ENCODE measurements around the gene INVS.

GRCh38 chr9:100208673-100209072 lies 109.6 kb downstream of the INVS start:
- TF ChIP-seq CTCF (IDR thresholded peaks at IDR 0.05) (no peak), POLR2A (IDR thresholded peaks at IDR 0.05) (no peak), POLR2AphosphoS5 (IDR thresholded peaks at IDR 0.05) (no peak), EP300 (IDR thresholded peaks at IDR 0.05) (no peak)

Data from upper lobe of left lung (tissue), 4 donors.